NCI-H526 treated with DMSO at 0.1 percent for 48 hours (cell line): ENCODE data around the gene ACAP2.
A peak's percentile ranks its signal among the peaks of the same experiment; 100 is the strongest.
"Not testable (repeated sequence)": the region's sequence is repeated elsewhere in the genome, so short reads cannot be mapped to it uniquely, and the experiment has no call there.

Source experiments
- DNase-seq: peaks from one replicate; lab custom pipeline; 2025; lab: John Stamatoyannopoulos, UW

ACAP2 gene

GRCh38 chr3:195442573-195443390 lies at the start of gene ACAP2:
Gene ACAP2, minus strand, starts transcription at chr3:195443020. Its CDS starts 173 bp downstream, at chr3:195442847.
- peak; percentile 99 for DNase-seq

- no peak for DNase-seq
These were observed 32.8 kb upstream of the ACAP2 start for GRCh38 chr3:195475614-195476013.

GRCh38 chr3:195475116-195475515 lies 32.3 kb upstream of the ACAP2 start:
- DNase-seq = not testable (repeated sequence)

GRCh38 chr3:195468841-195469240 lies 26.0 kb upstream of the ACAP2 start:
- no peak for DNase-seq

- no peak for DNase-seq
These were observed 25.6 kb upstream of the ACAP2 start for GRCh38 chr3:195468391-195468776.

GRCh38 chr3:195467641-195468390 lies 25.0 kb upstream of the ACAP2 start:
- no peak for DNase-seq

- no peak for DNase-seq
These were observed 23.4 kb upstream of the ACAP2 start for GRCh38 chr3:195466251-195466650.

GRCh38 chr3:195462922-195463321 lies 20.1 kb upstream of the ACAP2 start:
- DNase-seq = not testable (repeated sequence)

- no peak for DNase-seq
These were observed 19.4 kb upstream of the ACAP2 start for GRCh38 chr3:195462308-195462610.

GRCh38 chr3:195461594-195462307 lies 18.9 kb upstream of the ACAP2 start:
- DNase-seq = no peak

- no peak for DNase-seq
These were observed 17.4 kb upstream of the ACAP2 start for GRCh38 chr3:195460091-195460713.

GRCh38 chr3:195458316-195458717 lies 15.5 kb upstream of the ACAP2 start:
- no peak for DNase-seq

- no peak for DNase-seq
These were observed 13.0 kb upstream of the ACAP2 start for GRCh38 chr3:195455789-195456188.

GRCh38 chr3:195453236-195453635 lies 10.4 kb upstream of the ACAP2 start:
- no peak for DNase-seq

- DNase-seq = peak; percentile 90
These were observed 8.7 kb upstream of the ACAP2 start for GRCh38 chr3:195451373-195452015.

GRCh38 chr3:195450731-195451229 lies 8.0 kb upstream of the ACAP2 start:
- no peak for DNase-seq

- no peak for DNase-seq
These were observed 5.5 kb upstream of the ACAP2 start for GRCh38 chr3:195448205-195448875.

- DNase-seq = no peak
These were observed 4.4 kb upstream of the ACAP2 start for GRCh38 chr3:195447201-195447600.

GRCh38 chr3:195446359-195446758 lies 3.5 kb upstream of the ACAP2 start:
- peak; percentile 94 for DNase-seq

- DNase-seq = no peak
These were observed 3.1 kb upstream of the ACAP2 start for GRCh38 chr3:195445885-195446284.

- DNase-seq = no peak
These were observed 670 bp upstream of the ACAP2 start for GRCh38 chr3:195443391-195443989.
